Uterus (tissue), 2 donors: ENCODE measurements around the gene KRT31.

ENCODE experiments used
- POLR2A ChIP-seq, 2 donors: fragments of 450-650 bp; IDR thresholded peaks; one replicate each; pipeline ENCODE4 v1.6.1; 2016; ENCODE audit warnings: antibody characterized with exemption in 2 of 2, mild to moderate bottlenecking in 1 of 2, moderate library complexity in 1 of 2
- TF ChIP-seq, protein P1 (sequence below), 4 experiments: fragments of 200-600 bp in 2 of 4; fragments of 450-650 bp in 2 of 4; sonication (generic) in 2 of 4; IDR thresholded peaks; one replicate each; pipeline ENCODE4 v1.5.1; 2016 to 2019; ENCODE audit warnings: antibody characterized with exemption in 4 of 4, mild to moderate bottlenecking in 2 of 4, moderate library complexity in 1 of 4

DNA sequence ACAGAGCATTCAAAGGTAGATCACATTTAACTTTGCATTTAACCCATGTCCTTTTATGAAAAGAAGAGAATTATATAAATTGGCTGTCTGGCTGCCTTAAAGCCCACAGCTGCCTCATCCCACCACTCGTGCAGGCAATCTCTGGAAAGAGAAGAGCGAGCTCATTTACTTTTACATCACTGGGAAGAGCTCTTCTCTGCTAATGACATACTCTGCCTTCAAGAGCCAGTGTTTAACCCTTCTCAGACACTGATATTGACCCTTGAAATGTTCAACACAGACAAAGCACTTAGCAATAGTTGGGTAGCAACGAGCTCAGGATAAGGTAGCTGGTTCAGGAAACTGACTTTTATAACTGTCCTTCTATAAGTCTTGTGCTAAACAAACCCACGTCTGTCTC is 36.6 kb upstream of the KRT31 start:
- TF ChIP-seq, protein P1, sequence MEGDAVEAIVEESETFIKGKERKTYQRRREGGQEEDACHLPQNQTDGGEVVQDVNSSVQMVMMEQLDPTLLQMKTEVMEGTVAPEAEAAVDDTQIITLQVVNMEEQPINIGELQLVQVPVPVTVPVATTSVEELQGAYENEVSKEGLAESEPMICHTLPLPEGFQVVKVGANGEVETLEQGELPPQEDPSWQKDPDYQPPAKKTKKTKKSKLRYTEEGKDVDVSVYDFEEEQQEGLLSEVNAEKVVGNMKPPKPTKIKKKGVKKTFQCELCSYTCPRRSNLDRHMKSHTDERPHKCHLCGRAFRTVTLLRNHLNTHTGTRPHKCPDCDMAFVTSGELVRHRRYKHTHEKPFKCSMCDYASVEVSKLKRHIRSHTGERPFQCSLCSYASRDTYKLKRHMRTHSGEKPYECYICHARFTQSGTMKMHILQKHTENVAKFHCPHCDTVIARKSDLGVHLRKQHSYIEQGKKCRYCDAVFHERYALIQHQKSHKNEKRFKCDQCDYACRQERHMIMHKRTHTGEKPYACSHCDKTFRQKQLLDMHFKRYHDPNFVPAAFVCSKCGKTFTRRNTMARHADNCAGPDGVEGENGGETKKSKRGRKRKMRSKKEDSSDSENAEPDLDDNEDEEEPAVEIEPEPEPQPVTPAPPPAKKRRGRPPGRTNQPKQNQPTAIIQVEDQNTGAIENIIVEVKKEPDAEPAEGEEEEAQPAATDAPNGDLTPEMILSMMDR (IDR thresholded peaks at IDR 0.05): no peak
- no peak for TF ChIP-seq POLR2A (IDR thresholded peaks at IDR 0.05)
